Central memory CD8-positive, alpha-beta T cell (primary cell): ENCODE data around the gene BDH1.

Experiments
- ATAC-seq: fragments of 150-1000 bp; cut with Tn5 transposase; replicated peaks from 2 replicates; pipeline ENCODE4 v1.10.0; 2022; ENCODE audit warnings: mild to moderate bottlenecking, moderate FRiP score, moderate number of reproducible peaks; ENCODE audit not compliant: poor library complexity, severe bottlenecking; ENCODE audit errors: extremely low read depth
- DNase-seq, 2 donors: peaks; one replicate each; pipeline ENCODE4 v3.0.0; 2021; ENCODE audit warnings: low spot score in 2 of 2
- H3K27ac Mint-ChIP-seq: one replicate; pipeline ENCODE4 v1.8.0; 2022; ENCODE audit warnings: low read depth, mild to moderate bottlenecking, moderate library complexity, mixed read lengths
- H3K27me3 Mint-ChIP-seq: one replicate; pipeline ENCODE4 v1.8.0; 2022; ENCODE audit warnings: mixed read lengths
- H3K36me3 Mint-ChIP-seq: one replicate; pipeline ENCODE4 v1.8.0; 2022; ENCODE audit warnings: mild to moderate bottlenecking, moderate library complexity, mixed read lengths; ENCODE audit not compliant: insufficient read depth
- H3K4me1 Mint-ChIP-seq: one replicate; pipeline ENCODE4 v1.8.0; 2022; ENCODE audit warnings: mixed read lengths
- H3K4me3 Mint-ChIP-seq: one replicate; pipeline ENCODE4 v1.8.0; 2022; ENCODE audit warnings: mild to moderate bottlenecking, moderate library complexity, mixed read lengths
- H3K9me3 Mint-ChIP-seq: one replicate; pipeline ENCODE4 v1.8.0; 2022; ENCODE audit warnings: mixed read lengths

BDH1 gene

DNA sequence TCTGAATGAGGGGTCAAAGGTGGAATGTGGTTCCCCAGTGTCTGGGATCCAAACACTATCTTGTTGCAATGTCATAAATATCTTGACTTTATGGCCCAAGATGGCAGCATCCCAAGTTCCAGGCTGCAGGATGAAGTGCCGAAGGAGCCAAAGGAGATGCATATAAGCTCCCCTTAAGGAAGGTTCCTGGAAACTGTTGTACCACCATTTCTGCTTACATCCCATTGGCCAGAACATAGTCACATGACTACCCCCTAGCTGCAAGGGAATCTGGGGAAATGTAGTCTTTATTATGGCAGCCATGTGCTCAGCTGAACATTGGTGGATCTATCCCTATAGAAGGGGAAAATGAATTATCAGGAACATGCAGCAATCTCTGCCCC lies 54.3 kb downstream of the BDH1 start:
- H3K27ac Mint-ChIP-seq = no peak overlapping the region
- no peak for DNase-seq
- ATAC-seq = no peak
- H3K4me1 Mint-ChIP-seq = no peaks in the 10 kb centered on the region
- H3K36me3 Mint-ChIP-seq = no peaks in the 10 kb centered on the region
- no peaks in the 10 kb centered on the region for H3K9me3 Mint-ChIP-seq
- no peaks in the 10 kb centered on the region for H3K27me3 Mint-ChIP-seq
- H3K4me3 Mint-ChIP-seq = no peak overlapping the region

DNA sequence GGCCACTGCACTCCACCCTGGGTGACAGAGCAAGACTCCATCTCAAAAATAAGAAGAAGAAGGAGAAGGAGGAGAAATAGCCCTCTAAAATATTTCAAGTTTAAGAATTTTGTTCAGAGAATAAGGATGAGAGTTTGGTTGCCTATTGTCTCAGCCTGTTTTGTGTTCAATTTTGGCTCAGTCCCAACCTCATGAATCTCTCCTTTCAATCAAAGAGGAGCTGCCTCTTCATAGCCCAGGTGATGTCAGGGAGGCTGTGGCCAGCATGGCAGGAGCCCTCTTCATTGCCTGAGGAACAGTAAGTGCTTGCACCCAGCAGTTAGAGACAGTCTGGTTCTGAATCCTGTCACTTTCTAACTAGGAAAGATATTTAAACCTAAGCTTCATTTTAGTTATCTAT lies 55.0 kb downstream of the BDH1 start:
- H3K4me3 Mint-ChIP-seq = no peak overlapping the region
- H3K4me1 Mint-ChIP-seq = no peaks in the 10 kb centered on the region
- no peaks in the 10 kb centered on the region for H3K27me3 Mint-ChIP-seq
- H3K36me3 Mint-ChIP-seq = no peaks in the 10 kb centered on the region
- no peaks in the 10 kb centered on the region for H3K9me3 Mint-ChIP-seq
- ATAC-seq (no peak), DNase-seq (no peak)
- no peak overlapping the region for H3K27ac Mint-ChIP-seq

DNA sequence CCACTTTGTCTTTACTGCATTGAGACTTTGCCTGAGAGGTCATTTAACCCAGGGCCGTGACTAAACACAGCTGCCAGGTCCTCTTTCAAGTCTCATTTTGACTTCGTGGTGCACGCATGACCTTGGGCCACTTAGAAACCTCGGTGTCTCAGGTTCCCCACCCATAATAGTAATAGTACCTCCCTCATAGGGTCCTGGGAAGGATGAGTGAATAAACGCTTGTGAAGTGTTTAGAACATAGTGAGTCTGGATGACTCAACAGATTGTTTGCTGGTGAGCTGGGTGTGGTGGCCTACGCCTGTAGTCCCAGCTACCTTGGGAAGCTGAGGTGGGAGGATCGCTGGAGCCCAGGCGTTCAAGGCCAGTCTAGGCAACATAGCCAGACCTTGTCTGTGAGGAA lies 56.3 kb downstream of the BDH1 start:
- DNase-seq (no peak), ATAC-seq (no peak)
- Mint-ChIP-seq H3K9me3 (no peaks in the 10 kb centered on the region), H3K27me3 (peaks cover 5% of the 10 kb centered on the region), H3K4me1 (no peaks in the 10 kb centered on the region), H3K4me3 (no peak overlapping the region), H3K36me3 (no peaks in the 10 kb centered on the region), H3K27ac (no peak overlapping the region)

DNA sequence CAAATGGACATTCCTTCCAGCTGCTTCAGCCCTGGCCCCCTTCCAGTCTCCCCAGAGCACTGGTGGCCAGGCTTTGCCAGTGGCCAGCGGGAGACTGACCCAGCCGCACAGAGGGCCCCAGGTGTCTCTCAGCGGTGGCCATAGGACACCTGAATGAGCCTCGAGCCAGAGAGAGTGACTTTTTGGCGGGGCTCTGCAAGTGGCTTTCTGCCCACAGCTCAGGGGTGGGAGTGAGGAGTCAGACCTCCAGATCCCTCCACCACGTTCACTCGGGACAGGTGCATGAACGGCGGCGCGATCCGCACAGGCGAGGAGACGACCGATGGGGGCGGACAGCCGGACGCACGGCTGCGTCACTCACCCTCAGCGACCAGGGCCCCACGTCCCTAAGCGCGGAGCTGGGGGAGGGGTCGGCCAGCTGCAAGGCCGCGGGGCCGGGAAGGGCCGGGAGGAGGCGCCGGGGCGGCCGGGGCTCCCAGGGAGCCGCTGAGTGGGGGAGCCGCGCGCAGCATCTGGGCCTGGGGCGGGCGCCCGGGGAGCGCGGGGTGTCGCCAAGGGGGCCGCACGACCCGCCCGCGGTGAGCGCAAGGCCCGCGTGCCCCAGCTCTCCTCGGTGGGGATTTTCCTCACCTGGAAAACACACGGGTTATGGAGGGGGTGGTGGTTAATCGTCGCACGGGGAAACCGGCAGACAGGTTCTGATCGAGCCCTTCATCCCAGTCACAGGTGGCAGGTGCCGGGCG lies 57.1 kb downstream of the BDH1 start:
- ATAC-seq (no peak), DNase-seq (no peak)
- Mint-ChIP-seq H3K27ac (no peak overlapping the region), H3K36me3 (no peaks in the 10 kb centered on the region), H3K27me3 (peaks cover 12% of the 10 kb centered on the region), H3K4me1 (no peaks in the 10 kb centered on the region), H3K9me3 (no peaks in the 10 kb centered on the region), H3K4me3 (no peak overlapping the region)

DNA sequence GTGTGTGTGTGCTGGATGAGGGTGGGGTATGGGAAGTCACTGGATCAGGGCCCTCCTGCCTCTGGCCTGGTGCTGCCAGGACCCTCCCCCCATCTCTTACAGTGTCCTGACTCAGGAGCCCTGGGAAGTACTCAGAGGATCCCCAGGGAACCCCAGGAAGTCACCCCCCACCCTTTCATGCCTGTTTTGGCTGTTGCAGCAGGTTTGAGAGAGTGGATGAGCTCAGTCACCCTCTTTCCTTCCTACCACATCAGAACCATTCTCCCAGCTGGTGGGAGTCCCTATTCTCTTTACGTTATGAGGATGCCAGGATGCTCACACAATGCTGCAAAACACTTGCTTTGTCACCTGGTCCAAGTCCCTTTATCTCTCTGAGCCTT lies 59.0 kb downstream of the BDH1 start:
- Mint-ChIP-seq H3K27me3 (peaks cover 14% of the 10 kb centered on the region), H3K27ac (no peak overlapping the region), H3K4me3 (no peak overlapping the region), H3K36me3 (no peaks in the 10 kb centered on the region), H3K9me3 (no peaks in the 10 kb centered on the region), H3K4me1 (no peaks in the 10 kb centered on the region)
- no peak for DNase-seq
- no peak for ATAC-seq

DNA sequence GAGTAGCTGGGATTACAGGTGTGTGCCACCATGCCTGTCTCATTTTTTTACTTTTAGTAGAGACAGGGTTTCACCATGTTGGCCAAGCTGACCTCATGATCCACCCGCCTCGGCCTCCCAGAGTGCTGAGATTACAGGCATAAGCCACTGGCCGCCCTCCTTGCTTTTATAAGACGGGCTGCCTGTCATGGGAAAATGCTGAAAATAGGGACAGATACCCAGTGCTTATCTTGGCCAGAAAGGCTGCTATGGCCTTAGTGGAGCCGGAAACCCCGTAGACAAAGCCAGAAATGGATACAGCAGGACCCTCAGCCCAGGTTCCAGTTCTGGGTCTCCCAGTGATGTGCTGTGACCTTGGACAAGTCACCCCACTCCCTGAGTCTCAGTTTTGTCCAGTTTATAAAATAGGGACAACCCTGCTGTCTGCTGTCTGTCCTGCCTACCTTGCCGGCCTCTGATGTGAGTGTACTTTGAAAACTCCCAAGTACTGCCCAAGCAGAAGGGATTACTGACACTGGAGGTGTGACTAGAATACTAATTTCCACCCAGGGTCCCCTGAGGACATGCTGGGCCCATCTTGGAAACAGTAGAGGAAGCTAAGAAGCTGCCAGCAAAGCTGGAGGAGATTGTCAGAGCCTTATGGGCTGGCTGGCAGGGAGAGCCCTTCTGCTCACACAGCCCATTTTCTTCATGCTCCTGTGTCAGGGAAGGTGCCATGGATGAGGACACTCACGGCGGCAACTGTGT lies 59.6 kb downstream of the BDH1 start:
- ATAC-seq (no peak), DNase-seq (no peak)
- peaks cover 14% of the 10 kb centered on the region for H3K27me3 Mint-ChIP-seq
- no peak overlapping the region for H3K27ac Mint-ChIP-seq
- H3K4me1 Mint-ChIP-seq = no peaks in the 10 kb centered on the region
- no peaks in the 10 kb centered on the region for H3K9me3 Mint-ChIP-seq
- H3K36me3 Mint-ChIP-seq = no peaks in the 10 kb centered on the region
- no peak overlapping the region for H3K4me3 Mint-ChIP-seq

DNA sequence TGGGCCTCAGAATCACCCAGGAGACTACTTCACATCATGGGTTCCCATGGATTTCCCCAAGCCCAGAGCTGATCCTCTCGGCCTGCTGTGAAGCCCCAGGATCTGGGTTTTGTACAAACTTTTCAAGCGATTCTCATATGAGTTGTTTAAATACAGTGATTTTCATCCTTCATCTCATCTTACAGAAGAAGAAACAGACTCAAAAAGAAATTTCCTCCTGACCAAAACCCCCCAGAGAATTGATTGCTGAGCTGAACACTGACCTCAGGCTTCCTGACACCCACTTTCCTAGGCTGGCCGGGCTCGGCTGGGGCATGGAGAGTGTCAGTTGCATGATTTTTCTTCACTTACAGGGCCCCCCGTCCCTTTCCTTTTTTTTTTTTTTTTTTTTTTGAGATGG lies 60.3 kb downstream of the BDH1 start:
- H3K4me3 Mint-ChIP-seq = no peak overlapping the region
- no peak overlapping the region for H3K27ac Mint-ChIP-seq
- no peak for ATAC-seq
- H3K9me3 Mint-ChIP-seq = no peaks in the 10 kb centered on the region
- no peaks in the 10 kb centered on the region for H3K36me3 Mint-ChIP-seq
- no peak for DNase-seq
- no peaks in the 10 kb centered on the region for H3K4me1 Mint-ChIP-seq
- H3K27me3 Mint-ChIP-seq = peaks cover 16% of the 10 kb centered on the region

DNA sequence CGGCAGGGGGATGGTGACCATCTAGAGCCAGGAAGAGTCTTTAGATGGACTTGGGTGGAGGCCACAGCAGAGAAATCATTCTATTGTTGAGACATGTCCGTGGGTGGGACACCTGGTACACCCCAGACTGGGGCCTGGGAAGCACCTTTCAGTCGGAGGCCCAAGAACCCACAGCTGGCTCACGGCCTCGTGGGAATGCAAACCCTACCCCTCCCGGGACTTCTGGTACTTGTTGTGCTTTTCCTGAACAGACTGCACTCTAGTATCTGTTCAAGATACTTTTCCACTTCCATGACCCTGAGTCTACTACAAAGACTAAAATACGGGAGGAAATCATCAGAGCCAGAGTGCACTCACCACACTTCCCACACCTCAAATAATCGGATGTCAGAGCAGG lies 60.7 kb downstream of the BDH1 start:
- no peak overlapping the region for H3K27ac Mint-ChIP-seq
- ATAC-seq (no peak), DNase-seq (no peak)
- H3K36me3 Mint-ChIP-seq = no peaks in the 10 kb centered on the region
- H3K4me3 Mint-ChIP-seq = no peak overlapping the region
- H3K9me3 Mint-ChIP-seq = no peaks in the 10 kb centered on the region
- peaks cover 21% of the 10 kb centered on the region for H3K27me3 Mint-ChIP-seq
- H3K4me1 Mint-ChIP-seq = no peaks in the 10 kb centered on the region

DNA sequence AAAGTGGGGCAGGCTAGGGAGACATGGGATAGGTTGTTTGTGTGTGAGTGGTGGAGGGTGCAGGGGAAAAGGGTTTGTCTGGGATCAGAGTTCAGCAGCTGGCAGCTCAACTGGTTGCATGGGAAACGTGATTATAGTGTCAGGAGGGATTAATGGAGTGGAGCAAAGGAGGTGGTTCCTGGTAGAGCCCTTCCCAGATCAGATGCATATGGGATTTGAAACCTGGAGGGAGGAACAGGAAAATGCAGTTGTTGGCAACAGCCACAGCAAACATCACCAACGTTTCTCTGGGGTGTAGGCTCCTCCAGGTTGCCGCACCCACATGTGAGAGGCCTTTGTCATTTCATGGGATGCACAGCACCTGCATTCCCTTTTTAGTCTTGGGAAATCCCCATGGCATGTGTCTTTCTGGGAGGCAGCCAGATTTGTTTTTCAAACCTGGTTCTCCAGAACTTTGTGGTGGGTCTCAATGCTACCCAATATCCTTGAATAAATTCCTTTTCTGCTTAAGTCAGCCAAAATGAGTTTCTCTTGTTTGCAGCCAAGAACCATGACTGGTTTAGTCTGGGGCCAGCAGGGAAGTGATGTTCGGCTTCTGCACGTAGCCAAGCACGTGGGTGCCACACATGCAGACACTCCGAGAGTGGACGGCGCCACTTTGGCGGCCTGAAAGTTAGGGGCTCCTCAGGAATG lies 61.3 kb downstream of the BDH1 start:
- no peak overlapping the region for H3K4me3 Mint-ChIP-seq
- no peaks in the 10 kb centered on the region for H3K36me3 Mint-ChIP-seq
- H3K4me1 Mint-ChIP-seq = no peaks in the 10 kb centered on the region
- peaks cover 24% of the 10 kb centered on the region for H3K27me3 Mint-ChIP-seq
- H3K27ac Mint-ChIP-seq = no peak overlapping the region
- ATAC-seq = no peak
- H3K9me3 Mint-ChIP-seq = no peaks in the 10 kb centered on the region
- no peak for DNase-seq

DNA sequence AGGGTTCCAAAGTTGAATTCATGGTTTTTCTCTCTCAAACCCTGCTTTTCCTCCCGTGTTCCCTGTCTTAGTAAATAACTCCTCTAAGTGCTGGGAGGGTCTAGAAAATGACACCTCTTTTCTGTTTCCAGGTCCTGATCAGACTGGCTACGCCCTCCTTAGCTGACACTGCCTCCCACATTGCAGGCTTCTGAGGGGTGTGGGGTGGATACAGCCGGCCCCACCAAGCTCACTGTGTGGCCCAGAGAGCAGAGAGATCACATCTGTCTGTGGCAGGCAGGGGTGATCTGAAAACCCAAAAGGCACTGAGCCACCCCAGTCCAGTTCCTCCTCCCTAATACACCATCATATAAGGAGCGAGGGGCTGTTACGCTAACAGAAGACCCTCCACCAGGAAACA lies 62.7 kb downstream of the BDH1 start:
- Mint-ChIP-seq H3K27ac (no peak overlapping the region), H3K9me3 (no peaks in the 10 kb centered on the region), H3K27me3 (peaks cover 24% of the 10 kb centered on the region), H3K4me3 (no peak overlapping the region), H3K4me1 (no peaks in the 10 kb centered on the region), H3K36me3 (no peaks in the 10 kb centered on the region)
- DNase-seq (no peak), ATAC-seq (no peak)

DNA sequence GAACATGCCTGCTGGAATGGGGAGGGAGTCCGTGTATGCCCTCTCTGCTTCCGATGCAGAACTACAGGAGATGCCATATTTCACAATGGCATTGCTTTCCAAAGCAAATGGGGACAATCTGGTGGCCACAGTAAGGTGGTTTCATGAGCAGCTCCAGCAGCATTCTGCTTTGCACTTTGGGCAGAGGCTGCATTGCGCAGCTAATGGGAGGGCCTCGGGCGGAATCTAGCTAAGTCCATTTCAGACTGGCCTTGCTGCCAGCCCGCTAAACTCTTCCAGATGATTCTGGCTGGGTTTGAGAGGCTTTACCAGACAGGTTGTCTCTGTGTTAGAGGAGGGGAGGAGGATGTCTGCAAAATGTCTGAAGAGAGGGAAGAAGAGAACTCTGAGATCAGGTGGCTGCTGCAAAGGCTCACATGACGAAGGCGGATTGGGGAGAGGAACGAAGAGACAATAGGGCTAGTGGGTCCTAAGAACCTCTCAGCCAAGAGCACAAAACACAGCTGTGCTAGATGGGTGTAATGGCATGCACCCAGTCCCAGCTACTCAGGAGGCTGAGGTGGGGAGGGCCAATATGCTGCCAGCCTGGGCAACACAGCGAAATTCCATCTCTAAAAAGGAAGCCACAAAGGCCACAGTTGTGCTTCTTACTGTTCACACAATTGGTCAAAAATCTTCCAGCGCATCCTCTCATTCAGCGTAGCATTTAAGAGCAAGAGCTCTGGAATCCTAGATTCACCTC lies 63.7 kb downstream of the BDH1 start:
- no peaks in the 10 kb centered on the region for H3K4me1 Mint-ChIP-seq
- peaks cover 28% of the 10 kb centered on the region for H3K27me3 Mint-ChIP-seq
- no peak overlapping the region for H3K27ac Mint-ChIP-seq
- no peaks in the 10 kb centered on the region for H3K9me3 Mint-ChIP-seq
- H3K4me3 Mint-ChIP-seq = no peak overlapping the region
- DNase-seq (no peak), ATAC-seq (no peak)
- no peaks in the 10 kb centered on the region for H3K36me3 Mint-ChIP-seq

DNA sequence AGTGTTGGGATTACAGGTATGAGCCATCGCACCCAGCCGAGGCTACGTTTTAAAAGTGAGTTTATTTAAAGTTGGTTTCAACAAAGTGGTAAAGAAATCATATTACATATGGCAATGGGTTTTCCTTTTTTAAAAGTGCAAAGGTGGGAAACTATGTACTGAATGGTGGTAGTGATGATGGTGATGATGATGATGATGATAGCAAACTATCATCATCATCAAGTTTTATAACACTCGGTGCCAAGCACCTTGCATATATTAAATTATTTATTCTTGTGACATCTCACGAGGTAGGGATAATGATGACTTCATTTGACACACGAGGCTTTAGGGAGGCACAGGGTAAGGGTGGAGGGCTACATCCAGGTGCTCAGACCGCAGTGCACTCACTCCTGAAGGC lies 64.3 kb downstream of the BDH1 start:
- Mint-ChIP-seq H3K9me3 (no peaks in the 10 kb centered on the region), H3K27me3 (peaks cover 33% of the 10 kb centered on the region), H3K36me3 (no peaks in the 10 kb centered on the region), H3K4me3 (no peak overlapping the region), H3K4me1 (no peaks in the 10 kb centered on the region), H3K27ac (no peak overlapping the region)
- DNase-seq (no peak), ATAC-seq (no peak)
